ENCODE results near the gene GRIP1.

DNA sequence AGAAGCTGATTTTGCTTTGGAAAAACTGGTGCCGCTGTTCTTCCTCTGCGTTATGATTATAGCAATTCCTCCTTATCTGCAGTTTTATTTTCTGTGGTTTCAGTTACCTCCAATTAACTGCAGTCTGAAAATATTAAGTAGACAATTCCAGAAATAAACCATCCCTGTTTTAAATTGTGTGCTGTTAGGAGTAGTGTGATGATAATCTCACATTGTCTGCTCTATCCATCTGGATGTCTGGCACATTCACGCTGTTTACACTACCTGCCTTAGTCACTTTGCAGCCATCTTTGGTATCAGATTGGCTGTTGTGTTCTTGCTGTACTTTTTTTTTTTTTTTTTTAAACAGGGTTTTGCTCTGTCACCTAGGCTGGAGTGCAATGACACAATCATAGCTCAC, 141.0 kb downstream of the GRIP1 start:
- TF ChIP-seq ZNF274 (IDR thresholded peaks at IDR 0.05; ENCODE audit: low read depth, low read length) (no peak), SUZ12 (IDR thresholded peaks at IDR 0.05; ENCODE audit: extremely low read depth, insufficient read depth, insufficient read length) (no peak), YY1 (IDR thresholded peaks at IDR 0.05; ENCODE audit: insufficient read depth, insufficient read length) (no peak)

All from NT2/D1 (cell line).